ENCODE measurements around the gene DCST1. TPM values are rescaled to one million over a fixed set of nuclear protein-coding genes. Genes with fewer than 3 reads are reported as not detected.

Gene DCST1
- total RNA-seq, 1 donor from 2014 or later, result not detected

DNA sequence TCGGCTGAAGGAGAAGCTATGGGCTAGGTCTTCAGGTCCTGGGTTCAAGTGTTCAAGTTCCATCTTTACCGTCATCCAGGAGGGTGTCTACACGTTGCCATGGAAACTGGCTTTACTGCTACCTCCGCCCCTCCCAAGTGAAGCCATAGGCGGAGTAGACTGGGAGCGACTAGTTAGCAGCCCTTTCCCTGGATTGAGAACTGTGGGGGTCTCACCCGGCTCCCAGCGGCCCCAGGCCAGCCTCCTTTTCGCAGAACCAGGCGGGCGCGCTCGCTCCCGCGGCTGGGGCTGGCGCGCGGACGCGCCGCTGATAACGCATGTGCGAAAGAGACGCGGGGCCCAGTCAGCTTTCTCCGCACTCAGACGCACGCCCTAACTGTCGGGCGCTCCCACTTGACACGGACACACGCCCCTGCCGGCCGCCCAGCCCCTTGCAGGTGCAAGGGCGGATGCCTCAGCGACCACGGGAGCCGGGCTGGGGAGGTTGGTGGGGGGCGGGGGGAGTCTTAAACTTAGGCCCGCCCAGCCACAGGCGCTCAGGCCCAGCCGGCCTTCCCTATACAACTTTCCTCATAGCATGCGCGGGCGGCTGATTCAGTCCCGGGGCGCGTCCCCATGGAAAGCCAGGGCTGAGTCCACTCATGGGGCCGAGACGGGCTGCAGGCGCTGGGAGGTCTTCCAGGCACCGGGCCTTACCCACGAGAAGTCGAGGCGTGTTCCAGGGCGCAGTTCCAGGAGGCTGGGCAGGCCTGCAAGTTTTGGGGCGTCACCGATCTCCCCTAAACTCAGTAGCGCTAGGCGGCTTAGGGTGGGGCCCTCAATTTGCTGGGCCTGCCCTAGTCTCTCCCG lies 37.3 kb downstream of the DCST1 start:
- TF ChIP-seq, protein P1, sequence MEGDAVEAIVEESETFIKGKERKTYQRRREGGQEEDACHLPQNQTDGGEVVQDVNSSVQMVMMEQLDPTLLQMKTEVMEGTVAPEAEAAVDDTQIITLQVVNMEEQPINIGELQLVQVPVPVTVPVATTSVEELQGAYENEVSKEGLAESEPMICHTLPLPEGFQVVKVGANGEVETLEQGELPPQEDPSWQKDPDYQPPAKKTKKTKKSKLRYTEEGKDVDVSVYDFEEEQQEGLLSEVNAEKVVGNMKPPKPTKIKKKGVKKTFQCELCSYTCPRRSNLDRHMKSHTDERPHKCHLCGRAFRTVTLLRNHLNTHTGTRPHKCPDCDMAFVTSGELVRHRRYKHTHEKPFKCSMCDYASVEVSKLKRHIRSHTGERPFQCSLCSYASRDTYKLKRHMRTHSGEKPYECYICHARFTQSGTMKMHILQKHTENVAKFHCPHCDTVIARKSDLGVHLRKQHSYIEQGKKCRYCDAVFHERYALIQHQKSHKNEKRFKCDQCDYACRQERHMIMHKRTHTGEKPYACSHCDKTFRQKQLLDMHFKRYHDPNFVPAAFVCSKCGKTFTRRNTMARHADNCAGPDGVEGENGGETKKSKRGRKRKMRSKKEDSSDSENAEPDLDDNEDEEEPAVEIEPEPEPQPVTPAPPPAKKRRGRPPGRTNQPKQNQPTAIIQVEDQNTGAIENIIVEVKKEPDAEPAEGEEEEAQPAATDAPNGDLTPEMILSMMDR (conservative IDR thresholded peaks at IDR 0.05), result peak; percentile 80
- H3K36me3 Mint-ChIP-seq, result no peaks in the 10 kb centered on the region
- peak overlapping the region; percentile 81 for H3K4me3 Mint-ChIP-seq
- H3K9me3 Mint-ChIP-seq, result no peaks in the 10 kb centered on the region
- no peak for DNase-seq (ENCODE audit: extremely low spot score, unreplicated experiment)
- H3K27me3 Mint-ChIP-seq, result peaks cover 30% of the 10 kb centered on the region
- H3K27ac Mint-ChIP-seq, result peak overlapping the region; percentile 62
- H3K4me1 Mint-ChIP-seq (ENCODE audit: unreplicated experiment), result peaks cover 9% of the 10 kb centered on the region

DNA sequence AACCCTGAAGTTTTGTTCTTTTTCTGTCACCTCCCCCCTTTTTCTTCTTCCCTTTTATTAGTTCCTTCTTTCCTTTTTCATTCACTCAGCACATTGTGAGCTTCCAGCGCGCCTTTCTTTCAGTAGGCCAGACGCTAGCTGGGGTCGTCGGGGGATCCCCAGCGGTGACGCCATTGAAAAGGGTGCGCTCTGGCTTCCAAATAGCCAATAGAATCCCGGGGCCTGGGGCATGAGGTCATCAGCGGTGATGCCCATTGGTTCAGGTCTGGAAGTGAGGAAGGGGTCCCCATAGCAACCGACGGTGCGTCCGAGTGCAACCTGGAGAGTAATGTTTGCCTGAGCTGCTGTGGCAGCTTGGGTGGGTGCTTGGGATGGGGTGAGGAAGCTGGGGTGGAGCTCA lies 38.1 kb downstream of the DCST1 start:
- Mint-ChIP-seq H3K27ac (peak overlapping the region; percentile 62), H3K4me1 (ENCODE audit: unreplicated experiment) (peaks cover 9% of the 10 kb centered on the region), H3K4me3 (peak overlapping the region; percentile 81)

DNA sequence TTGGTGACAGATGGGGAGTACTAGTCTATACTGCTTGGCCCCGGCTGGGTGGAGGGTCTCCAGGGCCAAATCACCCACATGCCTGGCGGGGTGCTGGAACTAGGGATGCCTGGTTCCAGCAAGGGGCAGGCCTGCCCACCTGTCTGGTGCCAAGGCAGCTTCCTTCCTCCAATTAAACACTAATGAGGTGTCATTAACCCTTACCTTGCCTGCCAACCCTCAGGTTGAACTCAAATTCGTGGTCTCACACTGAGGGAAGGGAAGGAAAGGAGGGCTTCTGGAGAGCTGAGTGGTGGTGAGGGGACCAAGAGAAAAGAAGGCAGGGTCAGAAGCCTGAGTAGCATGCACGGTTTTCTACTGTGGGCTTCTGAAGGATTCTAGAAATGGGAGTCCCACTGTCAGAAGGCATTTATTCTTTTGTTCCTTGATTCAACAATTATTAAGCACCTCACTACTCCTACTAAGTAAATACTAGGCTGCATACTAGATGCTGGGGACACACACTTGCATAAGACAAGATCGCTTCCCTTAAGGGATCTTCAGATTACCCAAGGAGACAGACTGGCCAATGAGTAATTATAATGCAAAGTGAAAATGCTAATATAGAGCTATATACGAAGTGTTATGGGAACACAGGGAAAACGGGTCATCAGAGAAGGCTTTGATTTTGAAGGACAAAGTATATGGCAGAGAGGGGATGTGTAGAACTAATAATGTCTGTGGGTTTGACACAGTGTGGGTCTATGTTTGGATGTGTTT lies 39.1 kb downstream of the DCST1 start:
- H3K36me3 Mint-ChIP-seq, result no peaks in the 10 kb centered on the region
- no peaks in the 10 kb centered on the region for H3K9me3 Mint-ChIP-seq
- TF ChIP-seq, protein P1 (conservative IDR thresholded peaks at IDR 0.05), result no peak
- peaks cover 15% of the 10 kb centered on the region for H3K4me1 Mint-ChIP-seq (ENCODE audit: unreplicated experiment)
- no peak for DNase-seq (ENCODE audit: extremely low spot score, unreplicated experiment)
- peak overlapping the region; percentile 62 for H3K27ac Mint-ChIP-seq
- H3K27me3 Mint-ChIP-seq, result peaks cover 39% of the 10 kb centered on the region
- H3K4me3 Mint-ChIP-seq, result peak overlapping the region; percentile 81

More for the DNA sequence above, 38.1 kb downstream of the DCST1 start:
- Mint-ChIP-seq H3K27me3 (peaks cover 33% of the 10 kb centered on the region), H3K9me3 (no peaks in the 10 kb centered on the region), H3K36me3 (no peaks in the 10 kb centered on the region)
- TF ChIP-seq, protein P1 (conservative IDR thresholded peaks at IDR 0.05), result no peak
- no peak for DNase-seq (ENCODE audit: extremely low spot score, unreplicated experiment)

DNA sequence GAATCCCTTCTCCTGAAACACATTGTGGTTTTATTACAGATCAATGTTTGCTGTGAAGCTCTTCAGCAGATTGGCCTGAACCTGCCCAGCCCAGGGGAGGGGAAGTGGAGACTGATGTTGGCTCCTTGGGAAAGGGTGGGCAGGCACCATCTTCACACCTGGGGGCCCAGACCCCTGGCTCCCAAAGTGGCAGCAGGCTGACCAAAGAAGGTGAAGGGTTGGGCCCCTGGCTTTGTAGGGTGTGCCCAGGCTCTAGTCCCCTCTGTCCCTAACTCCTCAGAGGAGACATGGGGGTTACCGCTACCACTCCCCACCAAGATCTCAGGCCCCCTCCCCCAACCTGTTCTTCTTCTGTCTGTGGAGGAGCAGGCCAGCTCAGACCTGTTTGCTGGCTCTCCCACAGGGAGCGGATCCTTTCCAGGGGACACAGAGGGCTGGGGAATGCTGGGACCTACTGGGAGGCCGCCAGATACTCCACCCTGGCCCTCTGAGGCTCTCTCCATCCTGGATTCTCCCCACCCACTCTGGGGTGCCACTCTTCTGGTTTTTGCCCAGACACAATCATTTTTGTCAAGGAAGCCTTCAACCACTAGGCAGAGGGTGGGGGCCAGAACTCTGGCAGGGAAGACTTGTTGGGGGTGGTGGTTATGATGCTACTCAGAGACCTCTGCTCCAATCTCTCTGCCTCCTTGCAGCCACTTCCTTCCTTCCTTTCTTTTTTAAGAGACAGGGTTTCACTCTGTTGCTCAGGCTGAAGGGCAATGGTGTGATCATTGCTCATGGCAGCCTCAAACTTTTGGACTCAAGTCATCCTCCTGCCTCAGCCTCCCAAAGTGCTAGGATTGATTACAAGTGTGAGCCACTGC lies 40.0 kb downstream of the DCST1 start:
- H3K9me3 Mint-ChIP-seq, result no peaks in the 10 kb centered on the region
- TF ChIP-seq, protein P1 (conservative IDR thresholded peaks at IDR 0.05), result no peak
- peaks cover 19% of the 10 kb centered on the region for H3K4me1 Mint-ChIP-seq (ENCODE audit: unreplicated experiment)
- H3K36me3 Mint-ChIP-seq, result no peaks in the 10 kb centered on the region
- DNase-seq (ENCODE audit: extremely low spot score, unreplicated experiment), result no peak
- peaks cover 46% of the 10 kb centered on the region for H3K27me3 Mint-ChIP-seq
- H3K27ac Mint-ChIP-seq, result no peak overlapping the region
- H3K4me3 Mint-ChIP-seq, result no peak overlapping the region

DNA sequence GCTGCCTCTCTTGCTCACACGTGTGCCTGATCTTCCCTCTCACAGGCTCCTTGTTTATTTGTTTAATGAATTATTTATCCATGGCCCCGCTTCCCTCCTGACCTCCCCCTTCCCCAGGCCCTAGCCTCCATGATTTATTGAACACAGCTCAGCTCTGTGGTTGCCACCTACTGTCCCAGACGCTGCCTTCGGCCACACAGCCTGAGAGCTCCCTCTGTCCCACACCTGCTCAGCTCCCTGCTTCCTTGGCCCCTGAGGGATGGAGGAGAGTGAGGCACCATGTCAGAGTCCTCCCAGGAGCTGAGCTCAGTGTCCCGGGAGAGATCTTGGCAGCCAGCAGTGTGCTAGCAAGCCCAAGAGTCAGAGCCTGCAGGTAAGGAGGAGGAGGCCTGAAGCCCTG lies 41.9 kb downstream of the DCST1 start:
- DNase-seq (ENCODE audit: extremely low spot score, unreplicated experiment), result no peak
- H3K27me3 Mint-ChIP-seq, result peaks cover 55% of the 10 kb centered on the region
- H3K4me3 Mint-ChIP-seq, result no peak overlapping the region
- H3K27ac Mint-ChIP-seq, result no peak overlapping the region
- H3K36me3 Mint-ChIP-seq, result no peaks in the 10 kb centered on the region
- peaks cover 24% of the 10 kb centered on the region for H3K4me1 Mint-ChIP-seq (ENCODE audit: unreplicated experiment)
- TF ChIP-seq, protein P1 (conservative IDR thresholded peaks at IDR 0.05), result no peak
- H3K9me3 Mint-ChIP-seq, result no peaks in the 10 kb centered on the region

Data from type B pancreatic cell (in vitro differentiated cells).